Subcutaneous adipose tissue (tissue), 4 donors: ENCODE measurements around the gene TFEB. TPM values are rescaled to one million over a fixed set of nuclear protein-coding genes. Genes with fewer than 3 reads are reported as not detected.

ENCODE experiments used
- CTCF ChIP-seq: fragments of 450-650 bp; IDR thresholded peaks from one replicate; pipeline ENCODE4 v1.5.1; 2016; ENCODE audit warnings: low read depth, mild to moderate bottlenecking, control low read depth, antibody characterized with exemption, moderate library complexity
- total RNA-seq, 4 donors: library from RNA; depleted of rRNA; stranded (reverse); fragments of >200 nt; gene quantifications; one replicate each; pipeline ENCODE4 v1.1.0, GENCODE V29; 2016

The TFEB gene
- total RNA-seq, 4 donors from 2014 or later: 6.5 to 11.9 (median 10.9) TPM

GRCh38 chr6:41706876-41707564 is 28.4 kb downstream of the TFEB start:
- TF ChIP-seq CTCF: no peak

GRCh38 chr6:41705996-41706835 is 29.2 kb downstream of the TFEB start:
- TF ChIP-seq CTCF: no peak

- TF ChIP-seq CTCF: no peak
These were observed 30.0 kb downstream of the TFEB start for GRCh38 chr6:41705311-41705995.

- TF ChIP-seq CTCF: no peak
These were observed 30.6 kb downstream of the TFEB start for GRCh38 chr6:41704656-41705310.

- no peak for TF ChIP-seq CTCF
These were observed 31.4 kb downstream of the TFEB start for GRCh38 chr6:41704028-41704427.

GRCh38 chr6:41702771-41703494 is 32.5 kb downstream of the TFEB start:
- no peak for TF ChIP-seq CTCF
